ENCODE data around the gene C12orf43.

DNA sequence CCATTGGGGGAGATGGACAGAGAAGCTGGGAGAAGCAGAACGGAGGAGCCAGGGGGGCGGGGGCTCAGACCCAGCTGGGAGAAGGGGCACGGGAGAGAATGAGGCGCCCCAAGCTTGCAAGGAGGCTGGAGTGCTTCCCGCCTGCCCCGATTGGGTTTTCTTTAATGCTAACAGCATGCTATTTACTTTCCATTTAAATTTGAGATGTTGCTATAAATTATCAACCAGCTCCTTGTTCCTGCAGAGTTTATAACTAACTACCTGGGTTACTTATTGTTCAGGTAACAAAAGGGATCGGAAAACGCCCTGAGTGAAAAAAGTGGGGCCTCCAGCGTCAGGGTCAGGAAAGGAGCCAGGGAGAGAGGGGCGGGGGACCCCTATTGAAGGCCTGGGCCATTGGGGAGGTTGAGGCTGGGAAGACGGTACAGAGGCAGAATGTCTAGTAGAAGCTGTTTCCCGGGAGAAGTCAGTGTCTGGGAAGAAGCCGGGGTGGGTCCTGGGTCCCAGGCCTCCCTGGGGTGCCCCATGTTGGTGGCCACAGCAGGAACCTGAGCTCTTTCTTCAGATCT, 35.4 kb downstream of the C12orf43 start:
- TF ChIP-seq POLR2A (IDR thresholded peaks at IDR 0.05; ENCODE audit: low read length) (no peak), GATA1 (IDR thresholded peaks at IDR 0.05; ENCODE audit: low read depth, low read length) (no peak)

All from erythroblast (primary cell).